Stromal cell of bone marrow (primary cell): ENCODE results near the gene PNPLA7.
"Not testable (repeated sequence)": the region's sequence is repeated elsewhere in the genome, so short reads cannot be mapped to it uniquely, and the experiment has no call there.

Experiments
- DNase-seq: peaks from one replicate; pipeline ENCODE4 v3.0.0-alpha.2; 2012; ENCODE audit warnings: low read depth

PNPLA7 gene

GRCh38 chr9:137550231-137550621, at the start of gene PNPLA7:
Gene PNPLA7 (minus strand): TSS chr9:137550402. CDS start chr9:137550197, 205 bp downstream.
- DNase-seq: peak; percentile 41

- DNase-seq: no peak
Observed at GRCh38 chr9:137598943-137599342, 48.7 kb upstream of the PNPLA7 start.

DNA sequence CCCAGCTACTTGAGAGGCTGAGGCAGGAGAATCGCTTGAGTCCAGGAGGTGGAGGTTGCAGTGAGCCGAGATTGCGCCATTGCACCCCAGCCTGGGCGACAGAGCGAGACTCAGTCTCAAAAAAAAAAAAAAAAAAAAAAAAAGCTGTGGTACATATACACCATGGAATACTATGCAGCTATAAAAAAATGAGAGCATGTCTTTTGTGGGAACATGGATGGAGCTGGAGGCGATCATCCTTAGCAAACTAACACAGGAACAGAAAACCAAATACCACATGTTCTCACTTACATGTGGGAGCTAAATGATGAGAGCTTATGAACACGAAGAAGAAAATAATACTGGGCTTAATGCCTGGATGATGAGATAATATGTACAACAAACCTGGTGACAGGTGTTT, 46.4 kb upstream of the PNPLA7 start:
- not testable (repeated sequence) for DNase-seq

GRCh38 chr9:137593176-137593575, 43.0 kb upstream of the PNPLA7 start:
- DNase-seq: no peak

- DNase-seq: no peak
Observed at GRCh38 chr9:137592767-137593166, 42.6 kb upstream of the PNPLA7 start.

DNA sequence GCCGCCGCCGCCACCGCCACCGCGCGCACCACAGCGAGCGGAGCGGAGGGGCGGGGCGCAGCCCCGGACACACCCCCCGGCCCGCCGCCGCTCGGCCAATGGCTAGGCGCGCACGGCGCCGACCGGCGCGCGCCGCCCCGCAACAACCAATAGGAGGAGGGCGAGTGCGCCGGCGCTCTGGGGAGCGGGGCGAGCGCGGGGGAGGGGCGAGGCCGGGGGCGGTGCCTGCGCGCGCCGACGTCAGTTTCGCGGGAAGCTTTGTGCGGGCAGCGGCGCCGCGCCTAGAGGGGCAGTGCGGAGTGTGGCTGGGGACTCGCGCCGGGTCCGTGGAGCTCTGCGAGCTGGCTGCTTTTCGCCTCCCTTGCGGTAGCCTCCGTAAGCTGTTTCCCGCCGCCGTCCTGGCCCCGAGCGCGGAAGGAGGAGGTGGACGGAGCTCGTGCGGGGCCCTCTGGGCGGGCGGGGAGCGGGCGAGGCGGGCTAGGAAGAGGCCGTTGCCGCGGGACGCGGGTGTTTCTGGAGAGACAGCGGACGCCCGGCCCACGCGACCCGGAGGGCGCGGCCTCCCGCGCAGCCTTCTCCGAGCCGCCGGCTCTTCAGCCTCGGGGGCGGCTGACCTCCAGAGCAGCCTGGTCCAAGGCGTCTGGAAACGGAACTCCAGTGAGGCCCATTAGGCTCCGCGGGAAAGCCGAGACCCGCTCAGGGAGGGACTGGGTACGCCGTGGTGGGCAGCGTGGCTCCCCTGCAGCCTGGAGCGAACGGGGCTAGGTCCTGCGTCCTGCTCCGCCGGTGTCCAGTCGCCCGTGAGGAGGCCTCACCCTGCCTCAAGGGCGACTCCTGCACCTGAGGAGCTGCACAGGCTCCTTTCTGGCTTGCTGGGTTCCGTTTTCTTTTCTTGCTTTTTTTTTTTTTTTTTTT, 40.5 kb upstream of the PNPLA7 start, which contains the start of gene ZMYND19:
Gene ZMYND19 (minus strand): TSS at position 44 of the 915 bp plus-strand sequence. CDS start 249 bp downstream, outside the sequence.
- peak; percentile 71 for DNase-seq

DNA sequence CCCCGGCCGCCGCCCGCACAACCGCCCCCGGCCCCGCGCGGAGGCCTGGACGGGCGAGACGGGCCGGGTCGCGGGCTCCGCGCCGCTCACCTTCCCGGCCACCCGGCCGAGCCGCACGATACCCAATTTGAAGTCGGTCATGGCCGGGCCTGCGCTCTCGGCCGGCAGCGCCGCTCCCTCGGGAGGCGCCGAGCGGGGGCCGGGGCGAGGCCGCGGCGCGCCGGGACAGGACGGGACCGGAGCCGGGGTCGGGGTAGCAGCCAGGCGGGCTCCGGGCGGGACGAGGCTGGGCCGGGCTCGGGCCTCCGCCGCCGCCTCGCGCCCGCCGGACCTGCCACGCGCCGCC, 39.9 kb upstream of the PNPLA7 start:
- DNase-seq: no peak

- DNase-seq: no peak
Observed at GRCh38 chr9:137589441-137590122, 39.4 kb upstream of the PNPLA7 start.

GRCh38 chr9:137588891-137589290, 38.7 kb upstream of the PNPLA7 start:
- no peak for DNase-seq

- no peak for DNase-seq
Observed at GRCh38 chr9:137588311-137588710, 38.1 kb upstream of the PNPLA7 start.

- DNase-seq: no peak
Observed at GRCh38 chr9:137586854-137587253, 36.7 kb upstream of the PNPLA7 start.

GRCh38 chr9:137583957-137584356, 33.8 kb upstream of the PNPLA7 start:
- no peak for DNase-seq

DNA sequence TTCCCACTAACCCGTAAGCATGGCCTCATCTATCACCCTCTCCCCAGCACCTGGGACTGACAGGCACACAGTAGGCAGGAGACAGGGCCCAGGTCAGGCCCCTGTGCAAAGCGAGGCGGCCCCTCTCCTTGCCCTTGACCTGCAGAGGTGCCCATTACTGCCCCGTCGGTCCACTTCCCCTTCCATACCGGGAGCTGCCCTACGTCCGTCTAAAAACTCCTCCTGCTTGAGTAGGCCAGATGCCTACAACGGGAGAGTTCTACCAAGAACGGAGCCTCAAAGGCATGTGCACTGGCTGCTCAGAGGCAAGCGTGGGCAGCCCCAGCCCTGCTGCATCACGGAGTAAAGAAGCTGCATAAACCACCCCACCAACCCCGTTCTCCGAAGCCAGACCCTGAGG, 33.1 kb upstream of the PNPLA7 start:
- DNase-seq: no peak

DNA sequence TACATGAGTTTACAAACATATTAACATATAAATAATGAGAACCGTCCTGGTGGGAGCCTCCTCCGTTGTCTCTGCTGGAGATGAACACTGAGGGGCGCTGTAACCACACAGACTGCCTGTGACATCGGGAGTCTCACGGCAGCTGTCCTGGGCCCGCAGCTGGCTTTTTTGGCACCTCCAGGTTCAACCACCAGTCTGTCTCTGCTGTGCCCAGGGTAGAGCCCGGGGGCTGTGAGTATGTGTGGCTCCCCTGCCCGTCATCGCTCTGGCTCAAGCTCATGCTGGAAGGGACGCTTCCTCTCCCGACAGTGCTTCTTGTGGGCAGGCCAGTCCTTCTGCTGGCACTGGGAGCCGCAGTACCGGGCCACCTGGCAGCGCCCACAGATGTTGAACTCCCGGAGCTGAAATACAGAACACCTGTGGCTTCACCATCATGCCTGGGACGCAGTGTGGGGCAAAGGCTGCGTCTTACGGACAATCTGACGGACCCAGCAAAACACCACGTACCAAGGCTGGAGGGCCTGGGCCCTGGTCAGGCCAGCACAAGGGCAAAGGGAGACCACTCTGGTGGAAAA, 32.2 kb upstream of the PNPLA7 start:
- DNase-seq: no peak

DNA sequence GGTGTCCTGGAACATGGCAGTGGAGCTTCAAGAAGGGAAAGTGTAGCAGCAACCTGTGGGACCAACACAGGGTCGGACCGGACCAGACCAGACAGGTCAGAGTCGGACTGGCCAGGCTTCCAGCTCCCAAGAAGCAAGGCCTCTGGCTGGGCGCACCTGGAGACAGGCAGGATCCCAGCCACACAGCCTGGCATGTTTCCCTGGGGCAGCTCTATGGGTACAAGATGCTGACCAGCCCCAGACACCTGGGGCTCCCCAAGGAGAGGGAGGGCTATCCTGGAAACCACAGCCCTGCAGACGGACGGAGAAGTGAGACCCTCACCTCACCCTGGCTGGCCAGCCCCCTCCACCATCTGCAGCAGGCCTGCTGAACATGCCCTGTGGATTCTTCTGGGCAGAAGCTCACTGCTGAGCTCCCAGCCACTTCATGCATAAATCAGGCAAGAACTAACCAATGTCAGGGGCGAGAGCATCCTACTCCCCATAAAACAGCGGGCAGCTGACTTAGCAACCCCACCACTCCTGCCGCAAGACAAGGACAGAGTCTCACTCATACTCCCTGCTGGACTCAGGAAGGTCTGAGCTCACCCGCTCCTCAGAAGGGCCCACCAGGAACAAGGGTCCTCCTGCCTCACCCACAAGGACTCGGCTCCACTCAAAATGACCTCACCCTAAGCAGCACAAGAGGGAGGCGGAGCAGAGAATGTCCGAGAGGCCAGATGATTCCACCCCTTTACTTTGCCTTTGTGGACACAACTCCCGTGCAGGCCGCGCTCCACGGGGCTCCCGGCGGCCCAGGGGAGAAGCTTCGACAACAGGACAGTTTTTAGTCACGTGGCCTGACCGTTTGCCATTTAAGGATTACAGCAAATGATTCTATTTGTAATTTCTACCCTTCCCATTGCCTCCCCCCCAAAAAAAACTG, 31.4 kb upstream of the PNPLA7 start:
- DNase-seq: no peak

DNA sequence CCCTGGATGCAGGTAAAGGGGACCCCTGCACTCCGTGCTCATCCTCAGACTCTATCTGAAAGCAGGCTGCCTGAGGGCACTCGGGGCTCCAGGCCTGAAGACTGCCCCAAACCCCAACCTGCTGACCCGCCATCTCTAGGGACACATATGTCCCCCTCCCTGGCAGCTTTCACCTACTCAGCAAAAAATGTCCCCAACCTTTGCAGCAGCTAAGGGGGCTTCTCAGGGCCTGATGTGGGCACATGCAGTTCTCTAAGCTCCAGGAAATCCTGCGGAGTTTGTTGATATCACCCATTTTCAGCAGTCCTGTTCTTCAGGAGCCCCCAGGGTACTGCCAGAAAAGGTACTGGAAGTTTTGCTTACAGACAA, 30.7 kb upstream of the PNPLA7 start:
- DNase-seq: no peak

DNA sequence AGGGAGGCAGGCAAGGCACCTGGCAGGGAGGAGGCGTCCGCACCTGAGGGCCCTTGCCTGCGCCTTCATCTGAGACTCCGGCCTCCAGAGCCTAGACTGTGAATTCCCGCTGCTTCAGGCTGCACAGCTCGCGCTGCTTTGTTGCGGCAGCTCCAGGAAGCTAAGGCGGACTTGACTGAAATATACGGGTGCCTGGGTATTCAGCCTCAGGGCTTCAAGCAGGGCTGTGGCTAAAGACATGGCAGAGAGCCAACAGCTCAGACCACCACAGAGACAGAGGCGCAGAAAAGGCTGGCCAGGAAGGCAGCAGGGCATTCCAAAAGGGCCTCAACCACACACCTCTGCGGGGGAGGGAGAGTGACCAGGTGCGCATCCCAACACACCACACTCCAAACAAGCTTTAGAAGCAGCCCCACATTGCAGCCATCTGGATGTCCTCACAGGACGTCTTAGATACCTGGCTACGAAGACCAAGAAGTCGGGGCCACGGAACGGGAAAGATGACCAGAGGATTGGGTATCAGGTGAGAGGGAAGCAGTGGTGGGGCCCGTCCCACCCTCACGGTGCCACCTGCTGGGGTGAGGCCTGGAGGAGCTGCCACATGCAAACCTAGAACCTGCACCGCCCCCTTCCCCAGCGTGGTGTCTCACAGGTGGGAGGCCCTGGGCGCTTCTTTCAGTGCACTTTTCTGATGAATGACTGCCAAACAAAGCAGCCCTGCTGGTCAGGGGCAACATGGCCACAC, 30.2 kb upstream of the PNPLA7 start:
- no peak for DNase-seq

GRCh38 chr9:137579259-137579604, 29.0 kb upstream of the PNPLA7 start:
- no peak for DNase-seq

DNA sequence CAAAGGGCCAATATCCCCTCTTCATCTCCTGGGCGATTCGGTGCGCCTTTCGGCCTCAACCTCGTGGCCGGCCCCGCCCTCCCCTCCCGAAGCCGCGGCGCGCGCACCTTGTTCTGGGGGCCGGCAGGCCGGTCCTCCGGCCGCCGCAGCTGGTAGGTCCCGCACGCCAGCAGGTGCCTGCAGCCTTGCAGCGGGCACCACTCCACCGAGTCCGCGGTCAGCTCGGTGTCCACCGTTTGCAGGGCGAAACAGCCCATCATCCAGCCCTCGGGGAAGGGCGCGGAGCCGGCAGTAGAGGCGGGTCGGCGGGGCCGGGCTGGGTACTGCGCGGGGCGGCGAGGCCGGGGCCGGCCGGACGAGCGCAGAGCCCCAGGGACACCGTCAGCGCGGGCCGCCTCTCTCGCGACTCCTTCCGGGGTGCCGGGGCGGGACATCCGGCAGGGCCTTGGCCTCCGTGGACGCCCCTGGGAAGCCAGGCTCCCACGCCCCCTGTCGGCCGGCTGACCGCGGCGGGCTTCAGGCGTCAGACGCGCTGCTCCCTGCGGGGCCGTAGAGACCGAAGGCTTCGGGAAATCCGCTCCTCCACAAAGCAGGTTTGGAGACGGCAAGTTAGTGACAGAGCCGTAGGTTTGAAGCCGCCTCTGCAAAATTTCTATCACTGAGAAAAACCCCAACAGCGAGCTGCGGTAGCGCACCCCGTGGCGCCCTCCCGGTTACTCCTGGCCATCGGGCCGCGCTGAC, 28.5 kb upstream of the PNPLA7 start, which contains the start of gene DPH7:
Gene DPH7 (minus strand): TSS at position 408 of the 741 bp plus-strand sequence. CDS start 148 bp downstream, at position 260.
- peak; percentile 86 for DNase-seq

GRCh38 chr9:137575716-137576411, 25.7 kb upstream of the PNPLA7 start:
- DNase-seq: no peak
